Fibroblast of villous mesenchyme (primary cell): ENCODE measurements around the gene ANKRD13C. TPM values are rescaled to one million over a fixed set of nuclear protein-coding genes. Genes with fewer than 3 reads are reported as not detected.
A peak's percentile ranks its signal among the peaks of the same experiment; 100 is the strongest.
"Not testable (repeated sequence)": the region's sequence is repeated elsewhere in the genome, so short reads cannot be mapped to it uniquely, and the experiment has no call there.

ENCODE experiments used
- DNase-seq: peaks from one replicate; pipeline ENCODE4 v3.0.0-alpha.2; 2010; ENCODE audit warnings: low read depth
- H3K4me3 ChIP-seq: 2 replicates; pipeline ENCODE4 v1.5.1; 2011; ENCODE audit warnings: low read depth, mild to moderate bottlenecking, low read length
- total RNA-seq: library from RNA; depleted of rRNA; stranded (reverse); fragments of >200 nt; gene quantifications from 2 replicates; pipeline ENCODE4 v1.2.3, GENCODE V29; 2012
- TF ChIP-seq, protein P1 (sequence below): IDR thresholded peaks from 2 replicates; pipeline ENCODE4 v1.5.1; 2012; ENCODE audit warnings: low read depth, mild to moderate bottlenecking, low read length; ENCODE audit not compliant: insufficient read depth

ANKRD13C gene
- total RNA-seq, 1 donor: 50.1 TPM

- no peak overlapping the region for H3K4me3 ChIP-seq
- TF ChIP-seq, protein P1, sequence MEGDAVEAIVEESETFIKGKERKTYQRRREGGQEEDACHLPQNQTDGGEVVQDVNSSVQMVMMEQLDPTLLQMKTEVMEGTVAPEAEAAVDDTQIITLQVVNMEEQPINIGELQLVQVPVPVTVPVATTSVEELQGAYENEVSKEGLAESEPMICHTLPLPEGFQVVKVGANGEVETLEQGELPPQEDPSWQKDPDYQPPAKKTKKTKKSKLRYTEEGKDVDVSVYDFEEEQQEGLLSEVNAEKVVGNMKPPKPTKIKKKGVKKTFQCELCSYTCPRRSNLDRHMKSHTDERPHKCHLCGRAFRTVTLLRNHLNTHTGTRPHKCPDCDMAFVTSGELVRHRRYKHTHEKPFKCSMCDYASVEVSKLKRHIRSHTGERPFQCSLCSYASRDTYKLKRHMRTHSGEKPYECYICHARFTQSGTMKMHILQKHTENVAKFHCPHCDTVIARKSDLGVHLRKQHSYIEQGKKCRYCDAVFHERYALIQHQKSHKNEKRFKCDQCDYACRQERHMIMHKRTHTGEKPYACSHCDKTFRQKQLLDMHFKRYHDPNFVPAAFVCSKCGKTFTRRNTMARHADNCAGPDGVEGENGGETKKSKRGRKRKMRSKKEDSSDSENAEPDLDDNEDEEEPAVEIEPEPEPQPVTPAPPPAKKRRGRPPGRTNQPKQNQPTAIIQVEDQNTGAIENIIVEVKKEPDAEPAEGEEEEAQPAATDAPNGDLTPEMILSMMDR: no peak
- no peak for DNase-seq
Measured at GRCh38 chr1:70376196-70376595, 21.7 kb upstream of the ANKRD13C start.

GRCh38 chr1:70373580-70373979 lies 19.1 kb upstream of the ANKRD13C start:
- not testable (repeated sequence) for H3K4me3 ChIP-seq
- DNase-seq: peak; percentile 5

GRCh38 chr1:70372426-70372825 lies 17.9 kb upstream of the ANKRD13C start:
- DNase-seq: no peak
- no peak overlapping the region for H3K4me3 ChIP-seq
- TF ChIP-seq, protein P1: no peak

DNA sequence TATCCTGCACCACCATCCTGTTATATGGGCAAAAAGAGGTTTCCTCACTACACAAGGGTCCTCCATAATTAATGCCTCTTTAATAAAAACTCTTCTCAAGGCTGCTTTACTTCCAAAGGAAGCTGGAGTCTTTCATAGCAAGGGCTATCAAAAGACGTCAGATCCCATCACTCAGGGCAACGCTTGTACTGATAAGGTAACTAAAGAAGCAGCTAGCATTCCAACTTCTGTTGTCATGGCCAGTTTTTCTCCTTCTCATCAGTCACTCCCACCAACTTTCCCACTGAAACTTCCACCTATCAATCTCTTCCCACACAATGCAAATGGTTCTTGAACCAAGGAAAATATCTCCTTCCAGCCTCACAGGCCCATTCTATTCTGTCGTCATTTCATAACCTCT lies 17.1 kb upstream of the ANKRD13C start:
- not testable (repeated sequence) for DNase-seq, H3K4me3 ChIP-seq

DNA sequence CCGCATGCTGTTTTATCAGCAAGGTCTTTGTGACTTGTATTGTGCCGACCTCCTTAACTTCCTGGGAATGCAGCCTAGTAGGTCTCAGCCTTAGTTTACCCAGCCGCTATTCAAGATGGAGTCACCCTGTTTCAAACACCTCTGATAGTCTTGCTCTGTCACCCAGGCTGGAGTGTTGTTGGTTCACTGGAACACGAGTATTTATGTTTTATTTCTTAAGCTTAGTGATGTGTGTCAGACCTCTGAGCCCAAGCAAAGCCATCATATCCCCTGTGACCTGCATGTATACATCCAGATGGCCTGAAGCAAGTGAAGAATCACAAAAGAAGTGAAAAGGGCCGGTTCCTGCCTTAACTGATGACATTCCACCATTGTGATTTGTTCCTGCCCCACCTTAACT lies 12.9 kb upstream of the ANKRD13C start:
- H3K4me3 ChIP-seq, DNase-seq: not testable (repeated sequence)

GRCh38 chr1:70366997-70367396 lies 12.5 kb upstream of the ANKRD13C start:
- DNase-seq: not testable (repeated sequence)

GRCh38 chr1:70366425-70366952 lies 12.0 kb upstream of the ANKRD13C start:
- not testable (repeated sequence) for H3K4me3 ChIP-seq, DNase-seq

More at GRCh38 chr1:70366997-70367396, 12.5 kb upstream of the ANKRD13C start:
- H3K4me3 ChIP-seq: not testable (repeated sequence)

DNA sequence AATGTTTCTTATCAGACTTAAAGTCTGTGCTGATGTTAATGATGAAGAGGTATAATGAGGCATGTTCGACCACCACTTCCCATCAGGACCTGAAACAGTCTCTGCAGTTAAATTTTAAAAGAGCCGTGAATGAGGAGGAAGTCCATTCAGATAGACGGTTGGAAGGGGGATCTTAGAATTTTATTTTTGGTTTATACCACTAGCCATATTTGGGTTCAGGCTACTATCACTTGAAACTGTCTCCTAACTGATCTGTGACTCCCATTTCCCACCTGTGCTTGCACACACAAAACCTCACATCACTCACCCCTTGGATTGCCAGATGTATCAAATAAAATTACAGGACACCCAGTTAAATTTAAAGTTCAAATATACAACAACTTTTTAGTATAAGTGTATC lies 9.9 kb upstream of the ANKRD13C start:
- TF ChIP-seq, protein P1: no peak
- no peak overlapping the region for H3K4me3 ChIP-seq
- DNase-seq: no peak

DNA sequence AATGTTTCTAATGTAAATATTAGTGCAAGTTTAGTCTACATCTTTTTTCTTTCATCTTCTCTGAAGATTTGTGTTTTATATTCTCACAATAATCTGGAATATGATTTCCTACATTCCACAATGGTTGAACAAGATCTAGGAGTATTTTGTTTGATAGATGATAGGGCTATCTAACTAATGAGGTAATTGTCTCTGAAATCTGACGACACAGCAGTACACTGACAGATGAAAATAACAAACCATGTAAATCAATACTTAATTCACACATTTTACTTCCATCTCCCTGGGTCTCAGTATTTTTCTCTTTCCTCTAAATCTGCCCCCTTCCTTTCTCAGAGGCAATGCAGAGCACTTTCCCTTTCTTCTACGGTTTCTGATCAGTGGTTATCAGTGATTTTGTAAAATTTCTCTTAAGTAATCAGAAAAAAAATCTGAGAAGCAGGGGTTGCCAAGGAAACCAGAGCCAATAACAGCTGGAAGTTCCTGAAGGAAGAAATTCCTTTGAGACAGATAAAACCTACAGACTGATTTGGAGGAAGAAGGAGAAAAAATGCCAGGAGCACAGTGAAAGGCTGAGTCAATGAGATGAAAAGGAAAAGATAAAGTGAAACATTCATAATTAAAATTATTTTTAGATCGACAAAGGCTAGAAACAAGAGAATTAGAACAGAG lies 7.3 kb upstream of the ANKRD13C start:
- no peak overlapping the region for H3K4me3 ChIP-seq
- peak; percentile 58 for DNase-seq
- TF ChIP-seq, protein P1: no peak

GRCh38 chr1:70360321-70360720 lies 5.8 kb upstream of the ANKRD13C start:
- TF ChIP-seq, protein P1: no peak
- no peak for DNase-seq
- no peak overlapping the region for H3K4me3 ChIP-seq
